Measurements from ENCODE around the gene POLR2F. TPM values are rescaled to one million over a fixed set of nuclear protein-coding genes. Genes with fewer than 3 reads are reported as not detected.
A peak's percentile ranks its signal among the peaks of the same experiment; 100 is the strongest.

POLR2F gene
- total and polyA plus RNA-seq, 9 of the 15 experiments (the other 6 are each of a cell fraction or from before 2014, with no cell fraction given): 98.9 to 410 (median 168) TPM

DNA sequence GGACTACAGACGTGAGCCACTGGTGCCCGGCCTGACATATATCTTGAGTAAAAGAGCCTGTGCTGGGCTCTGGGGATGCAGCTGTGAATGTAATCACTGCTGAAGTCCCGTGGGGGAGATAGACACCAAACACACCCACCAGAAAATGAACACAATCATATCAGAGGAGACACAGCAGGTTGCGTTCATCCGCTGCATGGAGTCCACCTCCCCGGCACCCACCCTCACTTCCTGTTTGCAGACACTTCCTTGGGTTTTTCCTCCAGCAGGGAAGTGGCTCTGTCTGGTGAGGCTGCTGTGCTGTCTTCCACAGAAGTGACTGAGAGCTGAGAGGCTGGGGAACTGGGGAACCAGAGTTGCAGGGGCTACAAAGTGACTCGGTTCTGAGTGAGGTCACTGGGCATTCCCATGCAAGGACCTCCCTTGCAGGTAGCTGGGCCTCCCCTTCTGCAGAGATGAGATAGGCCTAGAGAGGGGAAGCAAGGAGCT, 40.2 kb upstream of the POLR2F start (continued):
- TF ChIP-seq, protein P1, sequence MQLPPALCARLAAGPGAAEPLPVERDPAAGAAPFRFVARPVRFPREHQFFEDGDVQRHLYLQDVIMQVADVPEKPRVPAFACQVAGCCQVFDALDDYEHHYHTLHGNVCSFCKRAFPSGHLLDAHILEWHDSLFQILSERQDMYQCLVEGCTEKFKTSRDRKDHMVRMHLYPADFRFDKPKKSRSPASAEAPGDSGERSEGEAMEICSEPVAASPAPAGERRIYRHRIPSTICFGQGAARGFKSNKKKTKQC (CRISPR knock-in tag; IDR thresholded peaks at IDR 0.05): no peak
- TF ChIP-seq ASH1L (IDR thresholded peaks at IDR 0.05; ENCODE audit: borderline replicate concordance, low read depth, partially characterized antibody) (no peak), POLR3A (IDR thresholded peaks at IDR 0.05; ENCODE audit: borderline replicate concordance, extremely low read depth, insufficient read depth, insufficient read length) (no peak), ETS2 (tag; IDR thresholded peaks at IDR 0.05; ENCODE audit: borderline replicate concordance, poor library complexity, severe bottlenecking) (no peak), KLF13 (tag; IDR thresholded peaks at IDR 0.05; ENCODE audit: borderline replicate concordance, low read depth) (no peak), MCM7 (IDR thresholded peaks at IDR 0.05) (no peak), NRF1 (conservative IDR thresholded peaks at IDR 0.05 in 1 of 2, IDR thresholded peaks at IDR 0.05 in 1 of 2) (no peak), ZNF766 (CRISPR knock-in tag; conservative IDR thresholded peaks at IDR 0.05) (no peak), RFX7 (CRISPR knock-in tag; IDR thresholded peaks at IDR 0.05) (no peak), SPI1 (IDR thresholded peaks at IDR 0.05; ENCODE audit: borderline replicate concordance, low read depth, low read length) (peak; percentile 66; the same call in 1 of the 2 replicates), RFX1 (IDR thresholded peaks at IDR 0.05) (no peak), NR2F6 (CRISPR knock-in tag; IDR thresholded peaks at IDR 0.05) (no peak), ARHGAP35 (IDR thresholded peaks at IDR 0.05; ENCODE audit: partially characterized antibody) (no peak), TCF3 (CRISPR knock-in tag; IDR thresholded peaks at IDR 0.05) (peak; percentile 34; the same call in 1 of the 2 replicates), SMARCE1 (IDR thresholded peaks at IDR 0.05) (no peak), ETV6 (IDR thresholded peaks at IDR 0.05; ENCODE audit: borderline replicate concordance in 1 of 2, low read depth in 2 of 2, low read length in 1 of 2) (peak in 1 of 2 experiments; percentile 61; a peak in 1 of 4 replicates), ETV6 (CRISPR knock-in tag; IDR thresholded peaks at IDR 0.05; ENCODE audit: borderline replicate concordance) (no peak), PATZ1 (CRISPR knock-in tag; IDR thresholded peaks at IDR 0.05; ENCODE audit: borderline replicate concordance) (no peak), ZNF507 (tag; conservative IDR thresholded peaks at IDR 0.05) (no peak), HDAC3 (IDR thresholded peaks at IDR 0.05; ENCODE audit: borderline replicate concordance, partially characterized antibody) (no peak), NUFIP1 (IDR thresholded peaks at IDR 0.05; ENCODE audit: partially characterized antibody) (no peak), ZNF551 (CRISPR knock-in tag; IDR thresholded peaks at IDR 0.05) (no peak), RHOXF2B (CRISPR knock-in tag; conservative IDR thresholded peaks at IDR 0.05) (no peak), ZKSCAN1 (IDR thresholded peaks at IDR 0.05; ENCODE audit: low read depth, low read length) (no peak), SIN3B (IDR thresholded peaks at IDR 0.05; ENCODE audit: low read depth) (no peak)
